ENCODE results near the gene DDAH1. TPM values are rescaled to one million over a fixed set of nuclear protein-coding genes. Genes with fewer than 3 reads are reported as not detected.

DDAH1 gene
- total RNA-seq, 1 donor, result 89.0 TPM

DNA sequence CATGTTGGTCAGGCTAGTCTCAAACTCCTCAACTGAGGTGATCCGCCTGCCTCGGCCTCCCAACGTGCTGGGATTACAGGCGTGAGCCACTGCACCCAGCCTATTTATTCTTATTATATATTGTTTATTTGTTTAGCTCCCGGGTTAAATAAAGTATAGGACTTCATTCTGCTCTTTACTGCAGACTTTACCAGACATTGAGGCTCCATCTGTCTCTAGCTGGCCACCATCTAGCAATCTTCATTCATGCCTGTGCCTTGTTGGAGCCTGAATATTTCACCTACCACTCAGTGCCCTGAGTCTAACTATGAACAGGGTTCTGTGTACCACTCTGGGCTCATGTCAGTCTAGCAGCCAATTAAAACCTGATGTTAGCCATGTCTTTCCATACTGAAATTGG is 2.1 kb upstream of the DDAH1 start:
- no peak overlapping the region for H3K27ac ChIP-seq (ENCODE audit: low read depth, low read length)
- peaks cover 70% of the 10 kb centered on the region for H3K79me2 ChIP-seq (ENCODE audit: insufficient read depth, low read length)
- no peak overlapping the region for H3K4me2 ChIP-seq (ENCODE audit: insufficient read depth, low read length)

DNA sequence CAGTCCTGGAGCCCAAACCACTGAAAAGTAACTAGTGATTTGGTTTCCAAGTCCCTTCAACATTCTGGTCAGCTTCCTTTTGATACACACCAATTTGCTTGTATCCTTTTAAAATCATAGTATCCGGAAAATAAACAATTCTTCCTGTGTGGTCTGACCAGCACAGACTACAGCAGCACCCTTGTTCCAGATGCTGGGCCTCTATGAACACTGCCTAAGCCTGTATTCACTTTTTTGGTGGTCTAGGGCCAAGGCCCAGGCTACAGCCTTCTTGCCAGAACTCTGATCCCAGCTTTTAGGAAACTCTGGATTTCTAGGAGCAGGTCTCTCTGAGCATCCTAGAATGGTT is 801 bp upstream of the DDAH1 start:
- H2AFZ ChIP-seq (ENCODE audit: low read length), result no peak overlapping the region

More for the DNA sequence above, 2.1 kb upstream of the DDAH1 start:
- TF ChIP-seq, protein P1, sequence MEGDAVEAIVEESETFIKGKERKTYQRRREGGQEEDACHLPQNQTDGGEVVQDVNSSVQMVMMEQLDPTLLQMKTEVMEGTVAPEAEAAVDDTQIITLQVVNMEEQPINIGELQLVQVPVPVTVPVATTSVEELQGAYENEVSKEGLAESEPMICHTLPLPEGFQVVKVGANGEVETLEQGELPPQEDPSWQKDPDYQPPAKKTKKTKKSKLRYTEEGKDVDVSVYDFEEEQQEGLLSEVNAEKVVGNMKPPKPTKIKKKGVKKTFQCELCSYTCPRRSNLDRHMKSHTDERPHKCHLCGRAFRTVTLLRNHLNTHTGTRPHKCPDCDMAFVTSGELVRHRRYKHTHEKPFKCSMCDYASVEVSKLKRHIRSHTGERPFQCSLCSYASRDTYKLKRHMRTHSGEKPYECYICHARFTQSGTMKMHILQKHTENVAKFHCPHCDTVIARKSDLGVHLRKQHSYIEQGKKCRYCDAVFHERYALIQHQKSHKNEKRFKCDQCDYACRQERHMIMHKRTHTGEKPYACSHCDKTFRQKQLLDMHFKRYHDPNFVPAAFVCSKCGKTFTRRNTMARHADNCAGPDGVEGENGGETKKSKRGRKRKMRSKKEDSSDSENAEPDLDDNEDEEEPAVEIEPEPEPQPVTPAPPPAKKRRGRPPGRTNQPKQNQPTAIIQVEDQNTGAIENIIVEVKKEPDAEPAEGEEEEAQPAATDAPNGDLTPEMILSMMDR (IDR thresholded peaks at IDR 0.05; ENCODE audit: extremely low read depth, low read depth, low read length), result no peak
- DNase-seq (ENCODE audit: insufficient read length, low spot score, missing footprints), result no peak
- H3K36me3 ChIP-seq (ENCODE audit: insufficient read depth, low read length), result peaks cover 13% of the 10 kb centered on the region
- H2AFZ ChIP-seq (ENCODE audit: low read length), result no peak overlapping the region
- peaks cover 11% of the 10 kb centered on the region for H4K20me1 ChIP-seq (ENCODE audit: insufficient read depth, low read length)
- peaks cover 28% of the 10 kb centered on the region for H3K4me1 ChIP-seq (ENCODE audit: insufficient read depth, low read length)
- H3K9me3 ChIP-seq (ENCODE audit: low read depth, low read length), result no peaks in the 10 kb centered on the region
- no peak overlapping the region for H3K4me3 ChIP-seq (ENCODE audit: insufficient read depth, low read length)
- no peaks in the 10 kb centered on the region for H3K27me3 ChIP-seq (ENCODE audit: insufficient read depth, low read length)

DNA sequence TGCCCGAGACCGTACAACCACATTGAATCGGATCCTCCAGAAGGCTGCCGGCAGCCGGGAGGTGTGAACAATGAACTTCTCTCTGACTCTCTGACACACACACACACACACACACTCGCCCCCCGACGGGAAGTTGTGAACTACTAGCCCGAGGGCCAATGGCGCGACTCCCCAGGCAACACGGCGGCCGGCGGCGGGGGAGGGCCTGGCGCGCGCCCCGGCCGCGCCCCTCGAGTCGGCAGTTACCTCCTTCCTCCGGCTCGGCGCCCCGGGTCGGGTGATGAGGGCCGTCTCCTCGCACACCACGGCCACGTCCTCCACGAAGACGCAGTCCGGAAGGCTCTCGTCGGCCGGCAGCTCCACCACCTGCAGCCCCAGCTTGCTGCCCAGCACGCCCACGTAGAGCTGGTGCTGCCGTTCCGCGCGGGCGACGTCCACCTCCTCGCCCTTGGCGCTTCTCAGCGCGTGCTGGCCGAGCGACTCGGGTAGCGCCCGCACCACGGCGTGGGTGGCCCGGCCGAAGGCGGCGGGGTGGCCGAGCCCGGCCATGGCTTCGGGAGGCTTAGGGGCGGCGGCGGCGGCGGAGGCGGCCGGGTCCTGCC is 361 bp downstream of the DDAH1 start:
- DNase-seq (ENCODE audit: insufficient read length, low spot score, missing footprints), result peak; percentile 93
- H3K36me3 ChIP-seq (ENCODE audit: insufficient read depth, low read length), result peaks cover 7% of the 10 kb centered on the region

More for the DNA sequence above, 801 bp upstream of the DDAH1 start:
- Histone ChIP-seq H3K9me3 (ENCODE audit: low read depth, low read length) (no peaks in the 10 kb centered on the region), H3K4me1 (ENCODE audit: insufficient read depth, low read length) (peaks cover 34% of the 10 kb centered on the region), H3K27ac (ENCODE audit: low read depth, low read length) (peak overlapping the region; percentile 57), H3K27me3 (ENCODE audit: insufficient read depth, low read length) (no peaks in the 10 kb centered on the region), H3K79me2 (ENCODE audit: insufficient read depth, low read length) (peaks cover 76% of the 10 kb centered on the region), H3K36me3 (ENCODE audit: insufficient read depth, low read length) (peaks cover 2% of the 10 kb centered on the region), H3K4me3 (ENCODE audit: insufficient read depth, low read length) (peak overlapping the region; percentile 85), H4K20me1 (ENCODE audit: insufficient read depth, low read length) (peaks cover 13% of the 10 kb centered on the region), H3K4me2 (ENCODE audit: insufficient read depth, low read length) (peak overlapping the region; percentile 83)
- TF ChIP-seq, protein P1 (IDR thresholded peaks at IDR 0.05; ENCODE audit: extremely low read depth, low read depth, low read length), result no peak
- DNase-seq (ENCODE audit: insufficient read length, low spot score, missing footprints), result peak; percentile 49

More for the DNA sequence above, 361 bp downstream of the DDAH1 start:
- H3K4me1 ChIP-seq (ENCODE audit: insufficient read depth, low read length), result peaks cover 38% of the 10 kb centered on the region
- H3K4me3 ChIP-seq (ENCODE audit: insufficient read depth, low read length), result peak overlapping the region; percentile 85
- H3K27ac ChIP-seq (ENCODE audit: low read depth, low read length), result peak overlapping the region; percentile 89
- TF ChIP-seq, protein P1 (IDR thresholded peaks at IDR 0.05; ENCODE audit: extremely low read depth, low read depth, low read length), result no peak
- no peak overlapping the region for H2AFZ ChIP-seq (ENCODE audit: low read length)
- H3K27me3 ChIP-seq (ENCODE audit: insufficient read depth, low read length), result no peaks in the 10 kb centered on the region
- H4K20me1 ChIP-seq (ENCODE audit: insufficient read depth, low read length), result peaks cover 22% of the 10 kb centered on the region
- H3K79me2 ChIP-seq (ENCODE audit: insufficient read depth, low read length), result peaks cover 84% of the 10 kb centered on the region
- H3K9me3 ChIP-seq (ENCODE audit: low read depth, low read length), result no peaks in the 10 kb centered on the region
- H3K4me2 ChIP-seq (ENCODE audit: insufficient read depth, low read length), result peak overlapping the region; percentile 83

All from osteoblast (primary cell).